DND-41 (cell line): ENCODE measurements around the gene NSMCE3.

ENCODE experiments used
- EZH2 ChIP-seq: IDR thresholded peaks from 3 replicates; pipeline ENCODE4 v1.6.1; 2012; ENCODE audit warnings: borderline replicate concordance, low read depth, mild to moderate bottlenecking, moderate library complexity, low read length, inconsistent platforms; ENCODE audit not compliant: severe bottlenecking
- TF ChIP-seq, protein P1 (sequence below): IDR thresholded peaks from 2 replicates; pipeline ENCODE4 v1.5.1; 2012; ENCODE audit warnings: borderline replicate concordance, low read length, moderate library complexity, mild to moderate bottlenecking; ENCODE audit not compliant: poor library complexity, severe bottlenecking; ENCODE audit errors: extremely low read depth

DNA sequence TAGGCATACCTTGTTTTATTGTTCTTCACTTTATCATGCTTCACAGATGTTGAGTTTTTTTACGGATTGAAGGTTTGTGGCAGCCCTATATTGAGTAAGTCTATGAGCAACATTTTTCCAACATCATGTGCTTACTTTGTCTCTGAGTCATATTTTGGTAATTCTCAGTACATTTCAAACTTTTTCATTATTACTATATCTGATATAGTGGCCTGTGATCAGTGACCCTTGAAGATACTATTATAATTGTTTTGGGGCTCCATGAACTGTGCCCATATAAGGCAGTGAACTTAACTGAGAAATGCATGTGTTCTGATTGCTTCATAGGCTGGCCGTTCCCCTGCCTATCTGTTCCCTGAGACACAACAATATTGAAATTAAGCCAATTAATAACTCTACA lies 42.8 kb upstream of the NSMCE3 start:
- TF ChIP-seq, protein P1, sequence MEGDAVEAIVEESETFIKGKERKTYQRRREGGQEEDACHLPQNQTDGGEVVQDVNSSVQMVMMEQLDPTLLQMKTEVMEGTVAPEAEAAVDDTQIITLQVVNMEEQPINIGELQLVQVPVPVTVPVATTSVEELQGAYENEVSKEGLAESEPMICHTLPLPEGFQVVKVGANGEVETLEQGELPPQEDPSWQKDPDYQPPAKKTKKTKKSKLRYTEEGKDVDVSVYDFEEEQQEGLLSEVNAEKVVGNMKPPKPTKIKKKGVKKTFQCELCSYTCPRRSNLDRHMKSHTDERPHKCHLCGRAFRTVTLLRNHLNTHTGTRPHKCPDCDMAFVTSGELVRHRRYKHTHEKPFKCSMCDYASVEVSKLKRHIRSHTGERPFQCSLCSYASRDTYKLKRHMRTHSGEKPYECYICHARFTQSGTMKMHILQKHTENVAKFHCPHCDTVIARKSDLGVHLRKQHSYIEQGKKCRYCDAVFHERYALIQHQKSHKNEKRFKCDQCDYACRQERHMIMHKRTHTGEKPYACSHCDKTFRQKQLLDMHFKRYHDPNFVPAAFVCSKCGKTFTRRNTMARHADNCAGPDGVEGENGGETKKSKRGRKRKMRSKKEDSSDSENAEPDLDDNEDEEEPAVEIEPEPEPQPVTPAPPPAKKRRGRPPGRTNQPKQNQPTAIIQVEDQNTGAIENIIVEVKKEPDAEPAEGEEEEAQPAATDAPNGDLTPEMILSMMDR, result no peak
- TF ChIP-seq EZH2, result no peak
